ENCODE data around the gene HDDC3.
"Not testable (repeated sequence)": the region's sequence is repeated elsewhere in the genome, so short reads cannot be mapped to it uniquely, and the experiment has no call there.

HDDC3 gene

GRCh38 chr15:90909976-90910375 lies 22.4 kb downstream of the HDDC3 start:
- DNase-seq (ENCODE audit: low spot score), result no peak

DNA sequence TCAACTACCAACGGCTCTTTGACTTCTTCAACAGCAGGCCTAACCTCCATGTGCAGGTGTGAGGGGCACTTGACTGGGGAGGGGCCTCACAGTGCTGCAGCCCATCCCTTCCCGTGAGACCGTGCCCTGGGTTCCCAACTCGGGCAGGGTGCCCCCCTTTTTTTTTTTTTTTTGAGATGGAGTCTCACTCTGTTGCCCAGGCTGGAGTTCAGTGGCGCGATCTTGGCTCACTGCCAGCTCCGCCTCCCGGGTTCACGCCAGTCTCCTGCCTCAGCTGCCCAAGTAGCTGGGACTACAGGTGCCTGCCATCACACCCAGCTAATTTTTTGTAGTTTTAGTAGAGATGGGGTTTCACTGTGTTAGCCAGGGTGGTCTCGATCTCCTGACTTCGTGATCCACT lies 22.9 kb downstream of the HDDC3 start:
- not testable (repeated sequence) for DNase-seq (ENCODE audit: low spot score)

- no peak for DNase-seq (ENCODE audit: low spot score)
Observed at GRCh38 chr15:90907838-90908507, 24.4 kb downstream of the HDDC3 start.

DNA sequence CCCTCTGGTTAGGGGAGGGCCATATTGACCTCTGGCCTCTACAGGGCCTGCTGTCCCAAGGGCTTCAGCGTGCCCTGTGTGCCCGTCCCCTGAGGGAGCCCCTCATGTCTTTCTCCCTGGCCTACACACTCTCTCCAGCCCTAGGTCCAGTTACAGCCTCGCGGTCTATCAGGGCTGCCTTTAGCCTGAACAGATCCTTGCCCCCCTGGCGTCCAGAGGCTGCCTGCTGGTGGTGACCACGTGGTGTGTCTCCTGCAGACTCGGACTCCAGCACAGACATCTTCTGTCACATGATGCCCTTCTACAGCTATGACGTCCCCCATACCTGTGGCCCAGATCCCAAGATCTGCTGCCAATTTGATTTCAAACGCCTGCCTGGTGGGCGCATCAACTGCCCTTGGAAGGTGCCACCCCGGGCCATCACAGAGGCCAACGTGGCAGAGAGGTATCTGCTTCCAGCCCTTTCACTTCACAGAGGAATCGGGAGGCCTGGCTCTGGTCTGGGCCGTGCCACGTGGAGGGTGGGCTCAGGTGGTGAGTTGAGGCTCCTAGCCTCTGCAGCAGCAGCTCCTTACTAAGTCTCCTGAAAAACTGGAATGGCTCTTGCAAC lies 25.2 kb downstream of the HDDC3 start:
- no peak for DNase-seq (ENCODE audit: low spot score)

DNA sequence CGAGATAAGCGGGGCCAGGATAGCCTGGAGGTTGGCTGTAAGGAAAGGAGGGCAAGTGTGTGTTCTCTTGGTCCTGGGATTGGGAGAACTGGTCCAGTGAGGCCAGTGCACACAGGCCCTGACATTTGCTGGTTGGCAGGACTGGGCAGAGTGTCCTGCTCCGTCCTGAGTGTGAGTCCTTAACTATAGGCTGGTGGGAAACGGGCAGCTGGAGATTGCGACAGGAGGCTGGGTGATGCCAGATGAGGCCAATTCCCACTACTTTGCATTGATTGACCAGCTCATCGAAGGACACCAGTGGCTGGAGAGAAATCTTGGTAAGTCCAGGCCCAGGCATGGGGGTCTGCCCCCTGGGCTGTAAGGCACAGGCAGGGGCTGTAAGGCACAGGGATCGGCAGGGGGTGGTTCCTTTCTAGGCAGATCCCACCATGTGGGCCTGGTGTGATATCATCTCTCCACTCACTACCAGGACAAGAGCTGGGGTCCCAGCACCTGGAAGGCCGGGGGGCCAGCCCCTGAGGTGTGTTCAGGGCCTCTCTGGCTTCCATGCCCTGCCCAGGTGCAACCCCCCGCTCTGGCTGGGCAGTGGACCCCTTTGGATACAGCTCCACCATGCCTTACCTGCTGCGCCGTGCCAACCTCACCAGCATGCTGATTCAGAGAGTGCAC lies 26.0 kb downstream of the HDDC3 start:
- DNase-seq (ENCODE audit: low spot score), result no peak

GRCh38 chr15:90905306-90906180 lies 26.8 kb downstream of the HDDC3 start:
- DNase-seq (ENCODE audit: low spot score), result no peak

DNA sequence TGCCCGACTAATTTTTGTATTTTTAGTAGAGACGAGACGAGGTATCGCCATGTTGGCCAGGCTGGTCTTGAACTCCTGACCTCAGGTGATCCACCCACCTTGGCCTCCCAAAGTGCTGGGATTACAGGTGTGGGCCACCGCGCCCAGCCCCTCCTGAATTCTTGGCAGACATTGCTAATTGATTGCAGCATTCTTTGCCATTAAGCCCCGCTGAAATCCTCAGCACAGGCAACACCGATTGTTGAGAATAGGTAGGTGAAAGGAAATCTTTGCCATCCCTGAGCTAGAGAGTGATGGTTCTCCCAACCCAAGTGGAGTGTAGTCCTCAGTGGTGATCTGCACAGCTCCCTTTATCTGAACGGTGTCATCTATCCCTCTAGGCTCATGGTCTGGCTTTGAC lies 27.6 kb downstream of the HDDC3 start:
- DNase-seq (ENCODE audit: low spot score), result no peak

DNA sequence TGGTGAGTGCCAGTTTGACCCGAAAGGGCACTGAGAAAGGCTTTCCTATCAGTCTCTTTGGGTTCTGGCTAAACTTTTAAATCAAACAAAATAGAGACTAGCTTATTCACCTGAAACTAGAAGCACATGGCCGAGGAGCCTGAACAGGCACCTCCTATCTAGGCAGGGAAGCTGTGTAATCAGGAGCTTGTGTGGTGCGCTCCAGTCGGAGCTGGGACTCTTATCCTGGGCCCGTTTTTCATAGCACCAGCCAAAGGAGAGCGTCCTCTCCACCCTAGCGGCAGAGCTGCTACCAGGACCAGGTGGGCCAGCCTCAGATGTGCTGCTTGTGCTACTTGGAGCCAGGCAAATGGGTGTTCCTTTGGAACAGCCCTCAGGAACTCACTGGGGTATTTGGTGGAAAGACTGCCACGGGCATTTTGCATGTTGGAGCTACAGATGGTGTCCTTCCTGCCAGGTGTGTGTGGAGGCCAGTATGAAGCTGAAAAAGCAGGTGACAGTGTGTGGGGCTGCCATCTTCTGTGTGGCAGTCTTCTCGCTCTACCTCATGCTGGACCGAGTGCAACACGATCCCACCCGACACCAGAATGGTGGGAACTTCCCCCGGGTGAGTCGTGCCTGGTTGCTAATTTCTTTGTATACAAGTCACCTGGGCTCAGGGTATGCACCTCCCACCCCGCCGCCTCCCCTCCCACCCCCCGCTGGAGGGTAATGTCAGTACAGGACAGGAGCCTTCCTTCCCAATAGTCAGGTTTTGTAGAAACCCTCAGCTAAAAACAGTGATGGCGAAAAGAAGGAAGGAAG lies 28.4 kb downstream of the HDDC3 start:
- no peak for DNase-seq (ENCODE audit: low spot score)

- peak; percentile 82 for DNase-seq (ENCODE audit: low spot score)
Observed at GRCh38 chr15:90902840-90903732, 29.3 kb downstream of the HDDC3 start, which contains the start of gene MAN2A2. Gene MAN2A2 (plus strand): TSS chr15:90903302. CDS start chr15:90904208, 906 bp downstream.

- DNase-seq (ENCODE audit: low spot score), result peak; percentile 100
Observed at GRCh38 chr15:90902040-90902839, 30.1 kb downstream of the HDDC3 start.

GRCh38 chr15:90901175-90902039 lies 30.9 kb downstream of the HDDC3 start:
- DNase-seq (ENCODE audit: low spot score), result peak; percentile 33

GRCh38 chr15:90897131-90897655 lies 35.2 kb downstream of the HDDC3 start:
- DNase-seq (ENCODE audit: low spot score), result not testable (repeated sequence)

GRCh38 chr15:90895571-90896117 lies 36.7 kb downstream of the HDDC3 start:
- no peak for DNase-seq (ENCODE audit: low spot score)

DNA sequence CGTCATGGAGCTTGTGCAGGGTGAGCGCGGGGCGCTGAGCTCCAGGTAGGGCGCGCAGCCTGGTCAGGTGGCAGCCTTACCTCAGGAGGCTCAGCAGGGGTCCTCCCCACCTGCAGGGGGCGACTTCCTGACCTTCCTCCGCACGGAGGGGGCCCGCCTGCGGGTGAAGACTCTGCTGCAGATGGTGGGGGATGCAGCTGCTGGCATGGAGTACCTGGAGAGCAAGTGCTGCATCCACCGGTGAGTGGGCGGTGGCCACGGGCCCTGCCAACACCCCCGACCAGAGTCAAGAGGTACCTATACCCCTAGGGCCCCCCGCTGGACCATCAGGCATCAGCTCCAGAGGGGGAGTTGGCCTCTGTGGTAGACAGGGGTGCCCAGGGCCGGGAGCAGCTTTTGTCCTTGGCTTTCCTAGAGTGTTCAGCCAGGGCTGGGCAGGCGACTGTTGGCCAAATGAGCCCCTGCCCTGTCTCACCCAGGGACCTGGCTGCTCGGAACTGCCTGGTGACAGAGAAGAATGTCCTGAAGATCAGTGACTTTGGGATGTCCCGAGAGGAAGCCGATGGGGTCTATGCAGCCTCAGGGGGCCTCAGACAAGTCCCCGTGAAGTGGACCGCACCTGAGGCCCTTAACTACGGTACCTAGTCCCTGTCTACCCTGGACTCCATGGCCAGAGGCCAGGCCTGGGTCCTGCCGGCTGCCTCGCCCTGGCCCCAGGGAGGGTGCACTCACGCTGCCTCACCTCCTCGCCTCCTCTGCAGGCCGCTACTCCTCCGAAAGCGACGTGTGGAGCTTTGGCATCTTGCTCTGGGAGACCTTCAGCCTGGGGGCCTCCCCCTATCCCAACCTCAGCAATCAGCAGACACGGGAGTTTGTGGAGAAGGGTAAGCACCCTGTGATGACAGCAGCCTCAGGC lies 38.9 kb downstream of the HDDC3 start:
- no peak for DNase-seq (ENCODE audit: low spot score)

DNA sequence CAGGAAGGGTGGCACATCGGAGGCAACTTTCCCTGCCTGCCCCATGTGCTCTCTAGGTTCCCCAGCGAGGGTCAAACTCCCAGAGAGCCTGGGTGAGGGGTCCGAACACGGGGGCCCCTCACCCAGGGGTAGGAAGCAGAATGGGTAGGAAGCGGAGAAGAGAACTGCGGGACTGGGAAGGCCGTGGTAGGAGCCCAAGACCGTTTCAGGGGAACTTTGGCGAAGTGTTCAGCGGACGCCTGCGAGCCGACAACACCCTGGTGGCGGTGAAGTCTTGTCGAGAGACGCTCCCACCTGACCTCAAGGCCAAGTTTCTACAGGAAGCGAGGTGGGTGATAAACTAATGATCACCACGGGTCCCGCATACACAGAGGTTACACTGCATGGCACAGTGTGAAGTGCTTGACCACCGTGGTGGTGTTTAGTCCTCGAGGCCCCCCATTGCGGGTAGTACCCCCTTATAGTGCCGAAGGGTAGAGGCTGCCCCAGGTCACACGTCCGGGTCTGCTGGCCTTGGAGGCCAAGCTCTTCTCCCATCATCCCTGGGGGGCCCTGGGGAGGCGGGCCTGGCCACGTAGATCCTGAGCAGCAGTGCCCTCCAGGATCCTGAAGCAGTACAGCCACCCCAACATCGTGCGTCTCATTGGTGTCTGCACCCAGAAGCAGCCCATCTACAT lies 39.7 kb downstream of the HDDC3 start:
- no peak for DNase-seq (ENCODE audit: low spot score)

DNA sequence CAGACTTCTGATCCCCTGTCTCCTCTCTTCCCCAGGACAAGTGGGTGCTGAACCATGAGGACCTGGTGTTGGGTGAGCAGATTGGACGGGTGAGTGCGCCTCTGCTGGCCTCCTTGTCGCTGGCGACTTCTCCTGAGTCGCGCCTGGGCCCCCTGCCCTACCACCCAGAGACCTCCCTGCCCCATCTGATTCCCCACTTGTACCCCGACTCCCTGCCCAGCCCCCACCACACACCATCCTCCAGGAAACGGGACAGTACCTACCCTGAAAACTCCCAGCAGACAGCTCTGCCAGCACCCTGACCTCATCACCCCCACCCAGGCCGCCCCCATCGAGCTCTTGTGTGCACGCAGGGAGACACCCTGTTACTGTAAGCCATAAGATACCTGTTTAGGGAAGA lies 40.3 kb downstream of the HDDC3 start:
- DNase-seq (ENCODE audit: low spot score), result no peak
